Measurements from ENCODE around the gene TATDN3. TPM values are rescaled to one million over a fixed set of nuclear protein-coding genes. Genes with fewer than 3 reads are reported as not detected.
"Not testable (repeated sequence)": the region's sequence is repeated elsewhere in the genome, so short reads cannot be mapped to it uniquely, and the experiment has no call there.

TATDN3 gene
- total and polyA plus RNA-seq, 2 of the 8 experiments (the other 6 are each of a cell fraction or from before 2014, with no cell fraction given), result 6.9 to 19.4 TPM

DNA sequence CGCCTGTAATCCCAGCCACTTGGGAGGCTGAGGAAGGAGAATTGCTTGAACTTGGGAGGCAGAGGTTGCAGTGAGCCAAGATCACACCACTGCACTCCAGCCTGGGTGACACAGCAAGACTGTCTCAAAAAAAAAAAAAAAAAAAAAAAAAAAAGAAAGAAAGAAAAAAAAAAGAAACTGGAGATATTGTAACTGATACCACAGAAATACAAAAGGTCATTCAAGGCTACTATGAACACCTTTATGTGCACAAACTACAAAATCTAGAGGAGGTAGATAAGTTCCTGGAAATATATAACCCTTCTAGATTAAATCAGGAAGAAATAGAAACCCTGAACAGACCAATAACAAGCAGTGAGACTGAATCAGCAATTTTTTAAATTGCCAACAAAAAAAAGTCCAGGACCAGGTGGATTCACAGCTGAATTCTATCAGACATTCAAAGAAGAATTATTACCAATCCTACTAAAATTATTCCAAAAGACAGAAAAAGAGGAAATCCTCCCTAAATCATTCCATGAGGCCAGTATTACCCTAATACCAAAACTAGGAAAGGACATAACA, 26.9 kb upstream of the TATDN3 start:
- H3K18ac ChIP-seq (ENCODE audit: extremely low read depth, low read length); H3K27ac ChIP-seq (ENCODE audit: low read depth, low read length); H2AK5ac ChIP-seq (ENCODE audit: low read depth, low read length); POLR2A ChIA-PET (ENCODE audit: partially characterized antibody); H2BK20ac ChIP-seq (ENCODE audit: low read length); DNase-seq (ENCODE audit: low read depth in 1 of 2, low spot score in 2 of 2); H3K23ac ChIP-seq (ENCODE audit: insufficient read length); H3K4me1 ChIP-seq (replicated peaks in 1 of 4; ENCODE audit: control insufficient read depth in 3 of 4, insufficient read depth in 4 of 4, low read length in 3 of 4); H3K79me1 ChIP-seq (ENCODE audit: low read depth, low read length); H3K4me3 ChIP-seq (ENCODE audit: extremely low read depth in 1 of 4, insufficient read depth in 2 of 4, low read depth in 3 of 4, low read length in 4 of 4); FAIRE-seq; H3K9me3 ChIP-seq (ENCODE audit: insufficient read depth in 2 of 2, low read depth in 1 of 2, low read length in 1 of 2); H3K9ac ChIP-seq (replicated peaks in 1 of 4; ENCODE audit: extremely low read depth in 1 of 4, low read depth in 3 of 4, low read length in 3 of 4); H3K4ac ChIP-seq (replicated peaks; ENCODE audit: insufficient read length, low read depth, low read length); H3K27me3 ChIP-seq (replicated peaks in 1 of 4; ENCODE audit: control insufficient read depth in 3 of 4, extremely low read depth in 1 of 4, insufficient read depth in 3 of 4, low read length in 3 of 4); H4K5ac ChIP-seq (ENCODE audit: insufficient read length, low read depth, low read length); H4K91ac ChIP-seq (replicated peaks; ENCODE audit: insufficient read length, low read length); H2BK5ac ChIP-seq (ENCODE audit: low read depth, low read length); H2AFZ ChIP-seq (ENCODE audit: low read length); H2BK15ac ChIP-seq (ENCODE audit: low read length); H2BK120ac ChIP-seq (replicated peaks; ENCODE audit: low read depth, low read length); H2BK12ac ChIP-seq (ENCODE audit: low read depth, low read length); H3K23me2 ChIP-seq (ENCODE audit: low read depth, low read length); H3K14ac ChIP-seq (ENCODE audit: insufficient read length); H3K4me2 ChIP-seq (ENCODE audit: insufficient read depth in 1 of 2, low read depth in 2 of 2, low read length in 2 of 2); H4K8ac ChIP-seq (ENCODE audit: extremely low read depth, insufficient read depth, low read length); H3K36me3 ChIP-seq (ENCODE audit: control insufficient read depth in 2 of 4, insufficient read depth in 4 of 4, low read length in 3 of 4); H3K56ac ChIP-seq (replicated peaks; ENCODE audit: insufficient read length, low read depth, low read length): not testable (repeated sequence)
- H4K20me1 ChIP-seq (replicated peaks in 1 of 2; ENCODE audit: control insufficient read depth in 1 of 2, insufficient read depth in 2 of 2, low read length in 2 of 2), result peaks cover 4 to 12% of the 10 kb centered on the region in 2 experiments
- CTCF ChIA-PET (ENCODE audit: partially characterized antibody), result interaction anchor here (0.6 to 1.7 kb wide), 3 partner anchors 17 to 100 kb away, joined by 3 to 5 read pairs (median 4); no protein-coding TSS in a partner anchor
- WGBS, 2 experiments (ENCODE audit: extremely low coverage in 1 of 2, insufficient coverage in 1 of 2, insufficient read length in 1 of 2, insufficient replicate concordance in 2 of 2, low coverage in 1 of 2, low lambda C conversion rate in 2 of 2, missing lambda C conversion rate in 1 of 2), result 70% methylated on average over 1 of the region's 1 CpG; no CpG with 5 or more reads in 1 of the 2 experiments
- H3K79me2 ChIP-seq (ENCODE audit: control insufficient read depth in 1 of 2, insufficient read depth in 2 of 2, low read length in 2 of 2), result peaks cover 0 to 56% of the 10 kb centered on the region in 2 experiments; a peak in 2 of 4 replicates

- CTCF ChIA-PET (ENCODE audit: partially characterized antibody), result interaction anchor here (1.4 kb wide), 1 partner anchor 15 kb away, joined by 8 read pairs; no protein-coding TSS in a partner anchor
- not testable (repeated sequence) for H3K36me3 ChIP-seq (ENCODE audit: control insufficient read depth in 2 of 4, insufficient read depth in 4 of 4, low read length in 3 of 4); H2BK15ac ChIP-seq (ENCODE audit: low read length); H2AK5ac ChIP-seq (ENCODE audit: low read depth, low read length); H3K9ac ChIP-seq (replicated peaks in 1 of 4; ENCODE audit: extremely low read depth in 1 of 4, low read depth in 3 of 4, low read length in 3 of 4); H3K4me1 ChIP-seq (replicated peaks in 1 of 4; ENCODE audit: control insufficient read depth in 3 of 4, insufficient read depth in 4 of 4, low read length in 3 of 4); H3K9me3 ChIP-seq (ENCODE audit: insufficient read depth in 2 of 2, low read depth in 1 of 2, low read length in 1 of 2); H3K14ac ChIP-seq (ENCODE audit: insufficient read length); H2AFZ ChIP-seq (ENCODE audit: low read length); H4K8ac ChIP-seq (ENCODE audit: extremely low read depth, insufficient read depth, low read length); H3K23me2 ChIP-seq (ENCODE audit: low read depth, low read length); FAIRE-seq; H3K27me3 ChIP-seq (replicated peaks in 1 of 4; ENCODE audit: control insufficient read depth in 3 of 4, extremely low read depth in 1 of 4, insufficient read depth in 3 of 4, low read length in 3 of 4); H3K79me1 ChIP-seq (ENCODE audit: low read depth, low read length); H3K4ac ChIP-seq (replicated peaks; ENCODE audit: insufficient read length, low read depth, low read length); H3K27ac ChIP-seq (ENCODE audit: low read depth, low read length); H2BK5ac ChIP-seq (ENCODE audit: low read depth, low read length); DNase-seq (ENCODE audit: low read depth in 1 of 2, low spot score in 2 of 2); H3K23ac ChIP-seq (ENCODE audit: insufficient read length); H4K5ac ChIP-seq (ENCODE audit: insufficient read length, low read depth, low read length); H4K20me1 ChIP-seq (replicated peaks in 1 of 2; ENCODE audit: control insufficient read depth in 1 of 2, insufficient read depth in 2 of 2, low read length in 2 of 2); H2BK12ac ChIP-seq (ENCODE audit: low read depth, low read length); H4K91ac ChIP-seq (replicated peaks; ENCODE audit: insufficient read length, low read length); H3K56ac ChIP-seq (replicated peaks; ENCODE audit: insufficient read length, low read depth, low read length); H3K4me3 ChIP-seq (ENCODE audit: extremely low read depth in 1 of 4, insufficient read depth in 2 of 4, low read depth in 3 of 4, low read length in 4 of 4); H2BK120ac ChIP-seq (replicated peaks; ENCODE audit: low read depth, low read length); H3K4me2 ChIP-seq (ENCODE audit: insufficient read depth in 1 of 2, low read depth in 2 of 2, low read length in 2 of 2); H2BK20ac ChIP-seq (ENCODE audit: low read length); H3K18ac ChIP-seq (ENCODE audit: extremely low read depth, low read length)
- POLR2A ChIA-PET (ENCODE audit: partially characterized antibody), result interaction anchor here (0.7 kb wide), 1 partner anchor 23 kb away, joined by 3 read pairs; no protein-coding TSS in a partner anchor
- H3K79me2 ChIP-seq (ENCODE audit: control insufficient read depth in 1 of 2, insufficient read depth in 2 of 2, low read length in 2 of 2), result peaks cover 0 to 56% of the 10 kb centered on the region in 2 experiments; a peak in 2 of 4 replicates
- 63% methylated on average over 2 of the region's 2 CpGs; no CpG with 5 or more reads in 1 of the 2 experiments for WGBS, 2 experiments (ENCODE audit: extremely low coverage in 1 of 2, insufficient coverage in 1 of 2, insufficient read length in 1 of 2, insufficient replicate concordance in 2 of 2, low coverage in 1 of 2, low lambda C conversion rate in 2 of 2, missing lambda C conversion rate in 1 of 2)
These were observed 24.9 kb upstream of the TATDN3 start for GRCh38 chr1:212766825-212767224.
